ENCODE measurements around the gene COG3.

COG3 gene

DNA sequence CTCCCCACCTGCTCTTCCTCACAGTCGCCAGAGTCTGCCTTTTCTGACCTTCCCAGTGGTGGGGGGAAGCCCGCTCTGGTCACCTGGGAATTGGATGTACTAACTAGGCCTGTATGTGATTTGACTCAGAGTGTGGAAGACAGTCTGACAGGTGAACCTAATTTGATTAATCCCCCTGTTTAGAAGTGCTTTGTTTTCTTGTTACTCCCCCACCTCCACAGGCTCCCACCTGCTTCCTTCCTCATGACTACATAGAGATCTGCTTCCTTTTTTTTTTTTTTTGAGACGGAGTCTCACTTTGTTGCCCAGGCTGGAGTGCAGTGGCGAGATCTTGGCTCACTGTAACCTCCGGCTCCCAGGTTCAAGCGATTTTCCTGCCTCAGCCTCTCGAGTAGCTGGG lies 44.0 kb downstream of the COG3 start:
- DNase-seq: no peak

DNA sequence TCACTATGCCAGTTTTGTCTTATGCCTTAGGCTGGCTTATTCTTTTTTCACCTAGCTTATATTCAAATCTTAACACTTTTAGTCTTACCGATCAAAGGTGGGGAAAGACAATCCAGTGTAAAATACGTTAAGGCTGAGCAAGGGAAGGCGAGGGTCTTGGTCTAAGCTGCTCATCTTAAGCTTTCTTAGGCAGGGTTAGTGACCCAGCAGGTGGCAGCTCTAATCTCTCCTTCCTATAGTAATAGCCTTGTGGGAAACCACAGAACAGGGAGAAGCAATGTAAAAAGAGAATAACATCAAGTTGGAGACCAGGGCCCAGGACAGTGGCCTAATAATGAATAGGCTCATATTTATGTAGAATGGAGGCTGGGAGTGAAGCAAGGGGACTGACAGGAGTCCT lies 45.9 kb downstream of the COG3 start:
- no peak for DNase-seq

DNA sequence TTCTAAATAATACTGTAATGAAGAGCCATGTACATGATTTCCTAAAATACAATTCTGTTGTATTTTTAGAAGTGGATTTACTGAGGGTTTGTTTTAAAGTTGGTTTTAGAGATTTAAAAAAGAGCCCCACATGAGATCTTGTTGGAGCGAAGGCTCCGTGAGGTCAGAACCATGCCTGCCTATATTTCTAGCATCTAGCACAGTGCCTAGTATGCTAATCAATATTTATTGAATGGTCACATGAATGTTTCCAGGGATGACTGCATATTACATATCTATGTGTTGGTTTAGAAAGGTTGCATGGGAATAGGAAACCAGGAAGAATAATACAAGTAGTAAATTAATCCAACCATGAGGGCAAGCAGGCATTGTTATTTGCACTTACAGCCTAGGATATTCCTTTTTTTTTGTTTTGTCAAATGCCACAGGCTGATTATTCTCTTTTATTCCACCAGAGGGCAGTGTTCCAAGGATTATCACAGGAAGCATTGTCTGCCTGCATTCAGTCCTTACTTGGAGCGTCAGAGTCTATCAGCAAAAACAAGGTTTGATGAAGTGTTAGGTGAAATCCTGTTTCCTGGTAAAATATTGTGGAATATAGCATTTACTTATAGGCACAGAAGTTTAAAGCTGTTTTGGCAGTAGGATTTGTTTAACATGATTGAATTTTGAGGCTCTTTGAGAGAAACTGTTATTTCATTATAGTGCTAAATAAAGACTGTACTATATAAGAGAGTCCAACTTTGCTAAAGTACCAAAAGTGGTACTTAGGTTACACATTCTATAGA lies 46.8 kb downstream of the COG3 start:
- no peak for DNase-seq

DNA sequence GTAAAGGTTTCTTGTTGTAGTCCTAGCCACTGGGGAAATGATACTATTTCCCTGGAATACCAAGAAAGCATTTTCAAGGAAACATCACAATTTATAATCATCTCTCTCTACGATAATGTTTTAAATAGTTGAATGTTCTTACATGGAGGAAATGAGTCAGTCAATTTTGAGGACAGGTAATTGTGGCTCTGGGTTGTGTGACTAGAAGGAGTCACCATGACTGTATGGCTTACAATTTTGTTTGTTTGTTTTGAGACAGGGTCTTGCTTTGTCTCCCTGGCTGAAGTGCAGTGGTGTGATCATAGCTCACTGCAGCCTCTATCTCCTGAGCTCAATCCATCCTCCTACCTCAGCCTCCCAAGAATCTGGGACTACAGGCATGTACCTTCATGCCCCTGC lies 47.4 kb downstream of the COG3 start:
- DNase-seq: no peak

DNA sequence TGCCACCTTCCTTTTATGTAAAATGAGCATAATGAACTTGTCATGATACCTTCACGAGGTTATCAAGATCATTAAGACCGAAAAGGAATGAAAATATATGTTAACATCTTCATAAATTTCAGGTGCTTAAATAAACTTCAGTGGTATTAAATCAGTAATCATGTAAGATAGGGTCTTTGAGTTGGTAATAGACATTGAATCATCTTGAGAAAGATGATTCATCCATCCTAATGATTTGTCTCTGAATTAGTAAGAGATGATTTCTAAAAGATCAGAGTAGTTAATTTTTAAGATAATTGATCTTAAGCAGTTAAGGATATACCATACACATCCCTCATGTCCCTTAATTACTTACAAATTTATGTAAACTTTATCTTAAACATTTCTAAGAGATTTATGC lies 52.0 kb downstream of the COG3 start:
- DNase-seq: no peak

DNA sequence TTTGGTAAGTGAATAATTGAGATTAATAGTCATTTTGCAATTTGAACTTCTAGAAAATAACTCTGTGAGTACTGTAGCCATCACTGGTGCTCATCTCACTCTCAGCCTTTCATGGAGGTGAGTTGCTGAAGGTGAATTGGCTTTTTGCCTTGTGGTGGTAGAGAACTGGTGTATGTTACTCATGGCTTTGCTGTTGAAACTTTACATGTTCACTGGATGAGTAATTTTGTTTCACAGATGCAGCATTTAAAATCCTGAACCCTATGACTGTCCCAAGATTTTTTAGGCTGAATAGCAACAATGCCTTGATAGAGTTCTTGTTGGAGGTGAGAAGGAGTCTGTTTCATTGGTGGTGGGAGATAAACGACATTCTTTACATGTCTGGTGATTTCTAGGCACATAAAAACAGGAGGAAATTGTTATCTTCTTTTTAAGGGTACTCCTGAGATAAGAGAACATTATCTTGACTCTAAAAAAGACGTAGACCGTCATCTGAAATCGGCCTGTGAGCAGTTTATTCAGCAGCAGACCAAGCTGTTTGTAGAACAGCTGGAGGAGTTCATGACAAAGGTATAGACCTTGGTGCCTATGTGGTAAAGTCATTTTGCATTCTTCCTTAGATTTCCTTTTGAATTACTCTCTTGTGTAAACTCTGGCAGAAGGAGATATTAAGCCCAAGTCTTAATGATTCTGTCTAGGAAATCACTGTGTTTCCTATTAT lies 53.9 kb downstream of the COG3 start:
- DNase-seq: no peak

DNA sequence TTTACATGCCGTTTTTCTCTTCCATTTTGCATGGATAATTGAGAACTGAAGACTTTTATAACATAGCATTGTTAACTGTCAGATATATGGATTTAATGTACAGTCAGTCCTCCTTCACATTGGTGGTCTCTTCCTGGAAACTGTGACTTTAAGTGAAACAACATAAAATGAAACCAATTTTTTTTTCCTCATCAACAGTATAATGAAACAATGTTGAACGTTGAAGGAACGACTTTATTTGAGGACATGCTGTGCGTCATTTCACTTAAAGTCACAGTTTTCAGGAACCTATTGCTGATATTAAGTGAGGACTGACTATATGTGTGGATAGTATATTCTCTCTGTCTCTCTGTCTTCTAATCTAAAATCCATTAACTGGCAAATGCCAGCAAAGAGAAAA lies 54.8 kb downstream of the COG3 start:
- DNase-seq: no peak

DNA sequence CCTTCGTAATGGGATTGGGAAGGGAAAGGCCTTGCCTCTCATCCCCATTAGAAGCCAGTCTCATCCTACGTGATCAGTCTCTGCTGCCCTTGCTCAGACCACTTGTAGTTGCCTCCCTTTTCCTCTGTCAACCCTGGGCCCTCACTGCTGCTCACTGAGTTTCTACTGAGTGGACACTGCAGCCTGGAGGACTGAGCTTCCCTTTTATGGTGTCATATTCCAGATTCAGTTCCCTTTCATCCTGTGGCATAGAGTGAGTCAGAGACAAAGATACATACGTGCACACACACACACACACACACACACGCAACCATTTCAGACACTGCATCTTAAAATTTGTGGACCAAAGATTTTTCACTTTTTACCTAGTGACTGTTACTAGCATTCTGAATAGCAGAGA lies 56.6 kb downstream of the COG3 start:
- no peak for DNase-seq

DNA sequence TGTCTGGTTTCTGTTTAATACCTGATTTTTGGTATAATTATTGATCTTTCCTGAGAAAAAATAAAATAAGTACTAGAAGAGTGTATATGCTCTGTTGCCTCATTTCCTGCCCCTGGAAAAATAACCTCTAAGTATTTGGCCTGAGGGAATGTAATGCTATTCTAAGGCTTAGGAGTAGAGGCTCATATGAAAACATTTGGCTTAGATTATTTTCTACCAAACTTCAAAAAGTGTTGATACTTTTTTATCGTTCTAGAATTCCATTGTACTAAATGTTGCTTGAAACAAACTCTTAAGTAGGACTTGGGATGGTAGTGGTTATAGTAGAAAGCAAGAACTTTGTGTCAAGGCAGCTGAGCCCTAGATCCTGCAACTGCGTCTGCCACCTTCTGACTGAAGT lies 57.8 kb downstream of the COG3 start:
- DNase-seq: no peak

DNA sequence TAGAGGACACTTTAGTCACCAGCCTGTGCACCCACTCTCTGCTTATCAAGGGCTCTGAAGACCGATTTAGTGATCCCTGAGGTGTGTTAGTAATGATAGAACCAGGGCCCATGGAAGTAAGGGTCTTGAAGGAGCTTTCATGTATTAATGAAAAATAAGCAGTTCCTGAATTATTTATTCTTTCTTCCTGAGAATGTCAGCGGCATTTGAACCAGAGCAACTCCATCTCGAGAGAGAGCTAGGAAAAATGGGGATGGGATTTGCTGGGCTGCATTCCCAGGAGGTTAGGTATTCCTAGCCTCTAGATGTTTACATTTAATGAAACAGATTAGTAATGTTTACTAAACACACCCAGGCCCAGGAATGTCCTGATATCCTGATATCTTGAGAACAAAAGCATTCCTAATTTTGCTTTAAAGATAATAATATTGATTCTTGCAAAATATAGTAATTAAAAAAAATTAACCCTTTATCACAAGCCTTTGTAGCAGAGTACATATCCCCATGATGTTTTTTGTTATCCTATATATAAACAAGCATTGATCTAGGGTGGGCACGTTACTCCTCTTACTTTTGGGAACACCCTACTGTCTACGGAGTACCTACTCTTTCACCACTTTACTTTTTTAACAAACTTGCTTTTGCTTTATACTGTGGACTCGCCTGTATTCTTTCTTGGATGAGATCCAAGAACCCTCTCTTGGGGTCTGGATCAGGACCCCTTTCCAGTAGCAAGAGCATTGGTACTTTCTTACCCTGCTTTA lies 63.1 kb downstream of the COG3 start:
- no peak for DNase-seq

DNA sequence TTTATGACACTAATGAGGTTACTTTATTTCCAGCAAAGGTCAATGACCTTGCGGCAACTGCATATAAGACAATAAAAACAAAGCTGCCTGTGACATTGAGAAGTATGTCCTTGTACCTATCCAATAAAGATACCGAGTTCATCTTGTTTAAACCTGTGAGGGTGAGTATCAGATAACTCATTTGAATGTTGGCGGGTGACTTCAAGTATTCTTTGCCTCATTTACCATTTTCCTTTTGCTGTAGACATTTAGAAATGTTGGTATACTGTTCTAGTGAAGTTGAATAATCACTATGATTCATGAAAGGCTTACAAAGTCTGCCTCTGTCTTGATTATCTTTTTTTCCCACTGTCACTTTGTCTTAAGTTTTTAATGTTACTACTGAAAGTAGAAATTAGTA lies 65.0 kb downstream of the COG3 start:
- no peak for DNase-seq

DNA sequence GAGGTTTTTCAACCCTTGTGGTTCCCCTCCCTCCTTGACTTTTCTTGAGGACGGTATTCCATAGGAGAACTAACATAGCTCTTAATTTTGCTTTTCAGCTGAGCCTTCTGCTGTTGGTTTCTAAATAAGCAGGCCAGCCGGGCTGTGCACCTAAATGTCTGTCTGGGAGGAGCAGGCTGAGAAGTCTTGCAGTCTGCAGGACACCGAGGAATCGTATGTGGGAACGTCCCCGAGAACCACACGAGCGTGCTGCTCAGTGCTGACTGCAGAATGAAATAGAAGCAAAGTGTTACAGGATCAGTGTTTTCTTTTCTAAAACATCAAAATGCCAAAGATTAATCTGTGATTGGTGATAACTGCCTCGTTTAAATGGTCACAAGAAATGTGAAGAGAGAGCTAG lies 69.9 kb downstream of the COG3 start:
- no peak for DNase-seq

DNA sequence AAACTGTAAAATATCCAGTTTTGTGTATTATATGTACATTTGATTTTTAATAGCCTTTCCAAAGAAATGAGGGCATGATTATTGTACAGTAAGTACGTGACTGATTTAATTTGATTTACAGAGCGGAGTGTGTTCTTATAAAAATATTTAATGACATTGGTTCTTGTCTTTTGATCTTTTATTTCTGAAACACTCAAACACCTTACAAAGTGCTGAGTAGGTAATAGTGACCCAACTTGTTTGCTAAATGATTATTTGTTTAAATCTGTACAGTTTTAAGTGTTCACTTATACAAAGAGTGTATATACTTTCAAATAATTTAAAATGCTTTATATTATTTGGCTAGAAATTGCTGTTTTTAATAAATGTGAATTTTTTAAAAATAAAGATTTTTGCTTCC lies 71.5 kb downstream of the COG3 start:
- DNase-seq: no peak

DNA sequence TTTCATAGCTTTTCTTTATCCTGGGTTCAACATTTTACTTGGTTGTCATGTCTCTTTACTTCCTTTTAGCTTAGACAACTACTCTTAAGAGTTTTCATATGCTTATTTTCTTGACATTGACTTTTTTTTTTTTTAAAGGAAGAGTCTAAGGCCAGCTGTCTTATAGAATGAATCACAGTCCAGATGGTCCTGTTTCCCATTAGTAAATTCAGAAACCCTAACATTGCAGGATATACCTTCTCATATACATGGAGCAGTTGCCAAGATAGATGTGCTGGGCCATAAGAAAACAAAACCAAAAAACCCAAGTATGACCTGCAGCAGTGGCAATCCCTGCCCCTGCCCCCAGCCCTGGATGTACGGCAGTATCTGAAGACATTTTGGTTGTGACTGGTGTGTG lies 72.8 kb downstream of the COG3 start:
- DNase-seq: no peak

DNA sequence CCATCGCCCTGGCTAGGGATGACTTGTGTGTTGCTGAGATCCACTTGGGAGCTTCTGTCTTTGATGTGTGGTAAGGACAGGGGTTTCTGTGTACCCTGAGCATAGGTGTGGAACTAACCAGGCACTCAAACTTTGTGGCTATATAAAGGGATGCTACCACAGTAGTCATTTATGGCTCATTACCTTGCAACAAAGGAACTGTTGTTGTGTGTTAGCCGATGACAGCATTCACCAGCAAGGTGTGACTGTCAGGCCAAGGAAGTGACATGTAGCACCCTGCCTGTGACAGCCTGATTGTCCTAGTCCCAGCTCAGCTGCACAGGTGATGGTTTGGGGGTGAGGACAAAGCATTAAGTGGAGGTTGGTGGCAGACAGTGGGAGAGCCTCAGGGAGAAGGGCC lies 73.6 kb downstream of the COG3 start:
- DNase-seq: no peak

DNA sequence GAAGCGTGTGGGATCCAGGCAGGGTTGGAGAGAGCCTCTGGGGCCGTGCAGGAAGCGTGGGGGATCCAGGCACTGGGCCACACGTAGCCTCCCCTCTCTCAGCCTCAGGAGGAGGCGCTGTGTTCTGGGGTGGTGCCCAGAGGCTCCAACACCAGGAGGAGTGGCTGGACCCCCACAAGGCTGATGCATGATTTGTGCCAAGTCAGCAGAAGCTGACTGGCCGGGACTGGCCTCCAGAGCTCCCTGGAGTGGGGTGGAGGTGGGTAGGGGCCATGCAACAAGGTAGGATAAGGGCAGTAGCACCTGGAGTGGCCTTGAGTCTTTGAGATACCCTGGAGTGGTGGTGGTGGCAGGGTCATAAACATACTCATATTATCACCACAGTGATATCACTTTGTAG lies 75.5 kb downstream of the COG3 start:
- no peak for DNase-seq

DNA sequence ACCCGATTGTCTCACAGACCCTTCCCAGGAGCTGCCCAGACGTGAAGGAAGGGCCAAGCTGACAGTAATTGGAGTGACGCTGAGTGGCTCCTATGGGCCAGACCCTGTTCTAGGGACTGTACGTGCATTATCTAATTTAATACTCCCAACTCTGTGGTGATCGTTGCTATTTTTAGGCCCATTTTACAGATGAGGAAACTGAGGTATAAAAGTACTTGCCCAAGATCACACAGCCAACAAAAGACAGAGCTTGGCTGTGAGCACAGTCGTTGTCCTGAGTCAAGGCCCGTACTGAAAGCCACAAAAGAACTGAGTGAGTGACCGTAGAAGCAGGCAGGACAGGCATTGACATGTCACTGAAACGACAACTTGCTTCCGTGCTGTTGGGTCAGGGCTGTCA lies 76.1 kb downstream of the COG3 start:
- no peak for DNase-seq

DNA sequence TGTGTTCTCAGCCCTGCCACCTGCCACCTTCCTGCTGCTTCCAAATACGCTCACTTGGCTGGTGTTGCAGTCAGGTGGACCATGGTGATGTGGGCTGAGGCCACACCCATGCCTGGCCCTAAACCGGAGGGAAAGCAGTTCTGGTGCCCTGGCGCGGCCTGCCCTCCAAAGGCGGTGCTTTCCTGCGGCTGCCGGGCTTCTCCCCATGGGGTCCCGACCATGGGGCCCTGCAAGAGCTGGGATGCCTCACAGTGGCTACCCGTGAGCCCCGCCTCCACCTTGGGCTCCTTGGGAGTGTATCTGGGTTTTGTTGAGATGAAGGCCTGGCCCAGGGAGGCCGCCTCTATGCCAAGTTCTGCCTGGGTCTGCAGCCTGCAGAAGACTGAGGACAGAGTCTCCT lies 77.1 kb downstream of the COG3 start:
- DNase-seq: no peak

DNA sequence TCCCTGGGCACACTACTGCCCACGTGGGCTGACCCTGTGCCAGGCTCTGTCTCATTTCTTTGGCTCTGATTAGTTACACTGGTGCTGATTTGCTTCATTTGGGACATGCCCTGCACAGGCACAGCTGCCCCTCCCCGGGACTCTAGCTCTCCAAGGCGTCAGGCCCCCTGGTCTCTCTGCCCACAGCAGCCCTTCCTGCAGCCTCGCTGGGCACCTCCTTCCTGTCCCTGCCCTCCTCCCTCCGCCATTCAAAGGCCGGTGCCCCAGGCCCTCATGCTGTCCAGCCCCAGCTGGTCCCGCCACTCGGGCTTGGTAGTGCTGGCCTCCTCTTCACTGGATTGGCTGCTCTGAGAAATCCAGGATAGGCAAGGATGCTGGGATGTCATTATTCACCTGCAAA lies 77.7 kb downstream of the COG3 start:
- DNase-seq: no peak

DNA sequence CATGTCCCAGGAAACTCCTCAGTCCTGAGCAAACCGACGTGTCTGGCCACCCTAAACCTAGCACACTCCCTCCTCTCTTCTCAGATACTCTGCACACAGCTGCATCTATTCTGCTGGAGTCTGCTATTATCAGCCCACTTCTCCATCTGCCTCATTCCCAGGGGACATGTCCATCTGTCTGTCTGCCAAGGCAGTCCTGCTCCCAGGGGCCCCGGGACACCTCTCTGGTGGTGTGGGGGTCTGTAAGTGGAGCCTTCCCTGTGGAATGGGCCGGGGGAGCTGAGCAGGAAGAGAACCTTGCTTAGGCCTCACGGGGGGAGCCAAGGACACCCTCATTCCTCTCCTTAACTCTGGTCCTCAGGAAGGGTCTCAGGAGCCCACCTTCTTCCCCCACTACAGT lies 78.1 kb downstream of the COG3 start:
- no peak for DNase-seq

DNA sequence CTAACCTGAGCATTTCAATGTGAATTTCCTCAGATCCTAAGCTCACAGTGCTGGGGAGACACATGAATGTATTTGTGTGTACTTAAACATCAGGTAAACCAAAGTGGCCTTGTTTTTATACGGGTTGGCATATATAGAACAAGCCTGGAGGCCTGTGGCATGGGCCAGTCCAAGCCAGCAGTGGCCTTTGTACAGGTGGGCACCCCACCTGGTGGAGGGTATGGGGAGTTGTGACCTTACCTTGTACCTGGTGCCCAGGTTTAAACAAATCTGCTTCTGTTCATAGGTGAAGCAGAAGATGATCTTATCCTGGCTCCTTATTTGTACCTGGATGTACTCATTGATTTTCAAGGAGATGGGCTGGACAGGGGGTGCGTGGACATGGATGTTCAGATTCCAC lies 79.8 kb downstream of the COG3 start:
- no peak for DNase-seq

DNA sequence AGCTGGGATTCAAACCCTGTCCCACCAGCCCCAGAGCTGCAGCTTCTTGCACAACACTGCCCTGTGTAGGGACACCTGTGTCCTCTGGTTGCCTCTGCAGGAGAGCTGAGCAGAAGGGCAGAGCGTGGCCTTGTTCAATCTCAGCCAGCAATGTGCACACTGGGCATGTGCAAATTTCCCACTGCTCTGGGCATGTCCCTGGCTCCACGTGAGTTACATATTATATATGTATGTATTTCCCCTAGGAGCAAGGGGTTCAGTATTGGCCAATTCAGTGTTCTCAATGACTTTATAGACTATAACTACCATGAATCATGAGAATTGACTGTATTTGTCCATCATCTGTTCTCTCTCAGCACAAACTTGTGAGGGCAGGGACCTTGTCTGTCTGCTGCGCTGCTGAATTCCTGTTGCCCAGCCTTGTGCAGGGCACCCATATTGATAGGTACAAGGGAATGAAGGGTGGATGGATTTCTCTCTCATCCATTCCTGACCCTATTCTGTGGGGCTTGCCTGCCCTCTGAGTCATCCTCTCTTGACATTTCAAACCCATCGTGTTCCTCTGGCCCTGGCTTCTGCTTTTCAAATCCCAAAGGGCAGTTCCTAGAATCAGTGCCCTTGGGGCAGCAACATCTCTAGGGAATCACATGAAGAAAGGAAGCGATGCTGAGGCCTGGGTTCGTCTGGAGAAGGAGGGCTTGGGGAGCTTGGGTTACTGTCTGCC lies 81.1 kb downstream of the COG3 start:
- no peak for DNase-seq

DNA sequence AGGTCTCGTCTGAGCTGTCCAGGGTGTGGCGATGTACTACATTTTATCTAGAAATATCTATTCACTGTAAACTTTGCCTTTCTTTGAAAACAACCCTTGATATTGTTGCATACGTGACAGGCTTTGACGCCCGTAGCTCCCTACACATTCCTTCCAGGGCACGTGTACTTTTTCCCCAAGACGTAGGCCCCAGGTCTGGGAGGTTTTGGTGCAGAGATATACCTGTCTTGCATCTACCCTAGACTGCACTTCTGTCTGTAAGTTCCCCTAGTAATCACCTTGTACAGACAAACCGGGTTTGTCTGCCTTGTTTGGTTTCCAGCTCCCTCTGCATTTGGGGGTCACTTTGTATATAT lies 81.6 kb downstream of the COG3 start:
- DNase-seq: no peak

DNA sequence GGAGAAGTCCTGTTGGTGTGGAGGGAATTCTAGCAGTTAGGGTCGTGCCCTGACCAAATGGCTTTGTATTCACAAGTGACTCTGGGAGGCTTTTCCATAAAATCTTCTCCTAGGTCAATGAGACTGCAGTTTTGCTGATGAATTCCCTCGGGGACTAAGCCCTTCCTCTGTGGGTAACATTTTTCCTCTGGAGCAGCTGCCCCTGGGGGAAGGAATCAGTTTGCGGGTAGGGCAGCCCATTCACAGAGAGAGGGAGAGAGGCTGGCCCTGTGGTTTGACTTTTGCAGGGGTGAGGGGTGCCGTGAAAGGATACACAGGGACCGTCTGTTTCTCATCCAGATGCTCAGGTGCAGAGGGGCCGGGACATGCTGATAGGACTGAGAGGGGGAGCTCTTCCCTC lies 83.5 kb downstream of the COG3 start:
- no peak for DNase-seq
